Neural progenitor cell (in vitro differentiated cells): Measurements from ENCODE around the gene OR6J1. TPM values are rescaled to one million over a fixed set of nuclear protein-coding genes. Genes with fewer than 3 reads are reported as not detected.

Experiments used
- DNase-seq: peaks from one replicate; pipeline ENCODE4 v3.0.0-alpha.2; 2016; ENCODE audit warnings: low spot score
- H2AFZ ChIP-seq: fragments of 200-600 bp; sonication (generic); replicated peaks from 2 replicates; pipeline ENCODE4 v1.6.1; 2016; ENCODE audit warnings: antibody characterized with exemption
- H3F3A ChIP-seq: fragments of 200-600 bp; sonication (generic); 2 replicates; pipeline ENCODE4 v1.6.1; 2016; ENCODE audit warnings: antibody characterized with exemption, low read depth
- H3K27ac ChIP-seq: fragments of 200-600 bp; sonication (generic); 2 replicates; pipeline ENCODE4 v1.5.1; 2016; ENCODE audit warnings: mild to moderate bottlenecking
- H3K27me3 ChIP-seq: fragments of 200-600 bp; sonication (generic); 2 replicates; pipeline ENCODE4 v1.6.1; 2016; ENCODE audit warnings: mild to moderate bottlenecking, moderate library complexity
- H3K36me3 ChIP-seq: fragments of 200-600 bp; sonication (generic); 2 replicates; pipeline ENCODE4 v1.5.1; 2016
- H3K4me1 ChIP-seq: fragments of 200-600 bp; sonication (generic); 2 replicates; pipeline ENCODE4 v1.6.1; 2016; ENCODE audit warnings: mixed run types
- H3K4me2 ChIP-seq: fragments of 200-600 bp; sonication (generic); 2 replicates; pipeline ENCODE4 v1.6.1; 2016
- H3K4me3 ChIP-seq: fragments of 200-600 bp; sonication (generic); 2 replicates; pipeline ENCODE4 v1.5.1; 2016
- H3K79me2 ChIP-seq: fragments of 200-600 bp; sonication (generic); 2 replicates; pipeline ENCODE4 v1.6.1; 2016; ENCODE audit warnings: low read depth
- H3K9ac ChIP-seq: fragments of 200-600 bp; sonication (generic); 2 replicates; pipeline ENCODE4 v1.6.1; 2016
- H3K9me3 ChIP-seq: fragments of 200-600 bp; sonication (generic); 2 replicates; pipeline ENCODE4 v1.5.1; 2016; ENCODE audit warnings: low read depth
- H4K20me1 ChIP-seq: fragments of 200-600 bp; sonication (generic); 2 replicates; pipeline ENCODE4 v1.6.1; 2016; ENCODE audit warnings: low read depth
- H3K27ac Mint-ChIP-seq: 3 replicates; pipeline ENCODE4 v1.8.0; 2021; ENCODE audit warnings: mixed read lengths
- H3K27me3 Mint-ChIP-seq: 2 replicates; pipeline ENCODE4 v1.8.0; 2022; ENCODE audit warnings: low read depth, mild to moderate bottlenecking, inconsistent platforms, moderate library complexity, mixed read lengths; ENCODE audit not compliant: insufficient read depth
- H3K36me3 Mint-ChIP-seq: 3 replicates; pipeline ENCODE4 v1.8.0; 2021; ENCODE audit warnings: mixed read lengths
- H3K4me1 Mint-ChIP-seq: 3 replicates; pipeline ENCODE4 v1.8.0; 2021; ENCODE audit warnings: mixed read lengths
- H3K4me3 Mint-ChIP-seq: 3 replicates; pipeline ENCODE4 v1.8.0; 2021; ENCODE audit warnings: mild to moderate bottlenecking, moderate library complexity, mixed read lengths
- H3K9me3 Mint-ChIP-seq: 3 replicates; pipeline ENCODE4 v1.8.0; 2020; ENCODE audit warnings: mixed read lengths
- EZH2 ChIP-seq: fragments of 200-600 bp; sonication (generic); IDR thresholded peaks from 2 replicates; pipeline ENCODE4 v1.6.1; 2017; ENCODE audit warnings: antibody characterized with exemption, mild to moderate bottlenecking, moderate library complexity
- EZH2phosphoT487 ChIP-seq: fragments of 200-600 bp; sonication (generic); IDR thresholded peaks from 2 replicates; pipeline ENCODE4 v1.6.1; 2017; ENCODE audit warnings: antibody characterized with exemption
- total RNA-seq: library from RNA; depleted of rRNA; stranded (reverse); fragments of >200 nt; gene quantifications from 2 replicates; pipeline ENCODE4 v1.2.3, GENCODE V29; 2015; ENCODE audit warnings: low replicate concordance
- TF ChIP-seq, protein P1 (sequence below): fragments of 200-600 bp; sonication (generic); IDR thresholded peaks from 2 replicates; pipeline ENCODE4 v1.5.1; 2017; ENCODE audit warnings: antibody characterized with exemption, mild to moderate bottlenecking

OR6J1 gene
- total RNA-seq, 1 donor from 2014 or later, result not detected

- Mint-ChIP-seq H3K4me3 (peak overlapping the region; percentile 60), H3K36me3 (peaks cover 9% of the 10 kb centered on the region), H3K9me3 (no peaks in the 10 kb centered on the region), H3K4me1 (peaks cover 32% of the 10 kb centered on the region), H3K27me3 (peaks cover 2% of the 10 kb centered on the region), H3K27ac (no peak overlapping the region)
- H3K79me2 ChIP-seq, result peaks cover 67% of the 10 kb centered on the region
- H3K27me3 ChIP-seq, result no peaks in the 10 kb centered on the region
- no peak overlapping the region for H3K27ac ChIP-seq
- no peaks in the 10 kb centered on the region for H3K36me3 ChIP-seq
- no peak for DNase-seq
- no peak overlapping the region for H2AFZ ChIP-seq
- H3K9me3 ChIP-seq, result no peaks in the 10 kb centered on the region
- no peak overlapping the region for H3K9ac ChIP-seq
- peak overlapping the region; percentile 96 for H3K4me2 ChIP-seq
- H4K20me1 ChIP-seq, result peaks cover 21% of the 10 kb centered on the region
- H3K4me1 ChIP-seq, result peaks cover 5% of the 10 kb centered on the region
- H3K4me3 ChIP-seq, result no peak overlapping the region
- H3F3A ChIP-seq, result peaks cover 7% of the 10 kb centered on the region
- TF ChIP-seq EZH2, result no peak
These were observed 56.9 kb downstream of the OR6J1 start for GRCh38 chr14:22587247-22587646.

- Histone ChIP-seq H3K27ac (no peak overlapping the region), H3K9me3 (no peaks in the 10 kb centered on the region), H3K79me2 (peaks cover 90% of the 10 kb centered on the region), H3K4me1 (peaks cover 5% of the 10 kb centered on the region), H4K20me1 (peaks cover 25% of the 10 kb centered on the region), H3F3A (no peaks in the 10 kb centered on the region), H2AFZ (no peak overlapping the region), H3K36me3 (no peaks in the 10 kb centered on the region), H3K9ac (peak overlapping the region; percentile 16), H3K27me3 (no peaks in the 10 kb centered on the region), H3K4me2 (no peak overlapping the region), H3K4me3 (no peak overlapping the region)
- Mint-ChIP-seq H3K4me3 (no peak overlapping the region), H3K4me1 (peaks cover 31% of the 10 kb centered on the region), H3K27ac (no peak overlapping the region), H3K36me3 (peaks cover 13% of the 10 kb centered on the region), H3K9me3 (no peaks in the 10 kb centered on the region), H3K27me3 (no peaks in the 10 kb centered on the region)
- TF ChIP-seq EZH2phosphoT487, result no peak
- TF ChIP-seq, protein P1, sequence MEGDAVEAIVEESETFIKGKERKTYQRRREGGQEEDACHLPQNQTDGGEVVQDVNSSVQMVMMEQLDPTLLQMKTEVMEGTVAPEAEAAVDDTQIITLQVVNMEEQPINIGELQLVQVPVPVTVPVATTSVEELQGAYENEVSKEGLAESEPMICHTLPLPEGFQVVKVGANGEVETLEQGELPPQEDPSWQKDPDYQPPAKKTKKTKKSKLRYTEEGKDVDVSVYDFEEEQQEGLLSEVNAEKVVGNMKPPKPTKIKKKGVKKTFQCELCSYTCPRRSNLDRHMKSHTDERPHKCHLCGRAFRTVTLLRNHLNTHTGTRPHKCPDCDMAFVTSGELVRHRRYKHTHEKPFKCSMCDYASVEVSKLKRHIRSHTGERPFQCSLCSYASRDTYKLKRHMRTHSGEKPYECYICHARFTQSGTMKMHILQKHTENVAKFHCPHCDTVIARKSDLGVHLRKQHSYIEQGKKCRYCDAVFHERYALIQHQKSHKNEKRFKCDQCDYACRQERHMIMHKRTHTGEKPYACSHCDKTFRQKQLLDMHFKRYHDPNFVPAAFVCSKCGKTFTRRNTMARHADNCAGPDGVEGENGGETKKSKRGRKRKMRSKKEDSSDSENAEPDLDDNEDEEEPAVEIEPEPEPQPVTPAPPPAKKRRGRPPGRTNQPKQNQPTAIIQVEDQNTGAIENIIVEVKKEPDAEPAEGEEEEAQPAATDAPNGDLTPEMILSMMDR, result no peak
- no peak for TF ChIP-seq EZH2
- DNase-seq, result no peak
These were observed 60.2 kb downstream of the OR6J1 start for GRCh38 chr14:22583994-22584393.

Other genes with a start within 250 kb of the OR6J1 start
- gene DAD1, start 55.1 kb downstream of the OR6J1 start, total RNA-seq, result 166 and 185 TPM in 2 replicates
- gene ABHD4, start 46.1 kb downstream of the OR6J1 start, total RNA-seq, result 9.3 and 13.3 TPM in 2 replicates
- gene OXA1L, start 122.3 kb upstream of the OR6J1 start, total RNA-seq, result 101 and 116 TPM in 2 replicates
- gene SLC7A7, start 171.1 kb upstream of the OR6J1 start, total RNA-seq, result 2.8 and 5.6 TPM in 2 replicates
- 28.1 and 71.5 TPM in 2 replicates for gene MRPL52, start 185.5 kb upstream of the OR6J1 start, total RNA-seq
- gene MMP14, start 192.2 kb upstream of the OR6J1 start, total RNA-seq, result 15.1 and 25.2 TPM in 2 replicates
- 0.92 and 4.2 TPM in 2 replicates for gene LRP10, start 227.4 kb upstream of the OR6J1 start, total RNA-seq
- gene REM2, start 238.9 kb upstream of the OR6J1 start, total RNA-seq, result 1.7 and 3.3 TPM in 2 replicates